ENCODE data around the gene PKNOX2.

The PKNOX2 gene

GRCh38 chr11:125364121-125364826 is 199.7 kb downstream of the PKNOX2 start:
- no peak for TF ChIP-seq POLR2AphosphoS5 (IDR thresholded peaks at IDR 0.05; ENCODE audit: low read depth, low read length)
- TF ChIP-seq TAF1 (IDR thresholded peaks at IDR 0.05; ENCODE audit: borderline replicate concordance, insufficient read depth, low read length), result no peak
- no peak for TF ChIP-seq FOXP2 (optimal IDR thresholded peaks at IDR 0.05; ENCODE audit: borderline replicate concordance, extremely low read depth, extremely low read length, insufficient read depth)

- TF ChIP-seq TAF1 (IDR thresholded peaks at IDR 0.05; ENCODE audit: borderline replicate concordance, insufficient read depth, low read length), result no peak
- no peak for TF ChIP-seq POLR2AphosphoS5 (IDR thresholded peaks at IDR 0.05; ENCODE audit: low read depth, low read length)
- TF ChIP-seq REST (IDR thresholded peaks at IDR 0.05; ENCODE audit: insufficient read depth in 1 of 2, low read depth in 2 of 2, low read length in 2 of 2), result no peak
- TF ChIP-seq FOXP2 (optimal IDR thresholded peaks at IDR 0.05; ENCODE audit: borderline replicate concordance, extremely low read depth, extremely low read length, insufficient read depth), result no peak
- no peak for TF ChIP-seq SIN3A (IDR thresholded peaks at IDR 0.05; ENCODE audit: borderline replicate concordance, insufficient read depth, low read length)
These were observed 200.8 kb downstream of the PKNOX2 start for GRCh38 chr11:125365196-125365931.

GRCh38 chr11:125367710-125368109 is 203.2 kb downstream of the PKNOX2 start:
- TF ChIP-seq REST (IDR thresholded peaks at IDR 0.05; ENCODE audit: insufficient read depth in 1 of 2, low read depth in 2 of 2, low read length in 2 of 2) (no peak), TAF1 (IDR thresholded peaks at IDR 0.05; ENCODE audit: borderline replicate concordance, insufficient read depth, low read length) (no peak), SIN3A (IDR thresholded peaks at IDR 0.05; ENCODE audit: borderline replicate concordance, insufficient read depth, low read length) (no peak), POLR2AphosphoS5 (IDR thresholded peaks at IDR 0.05; ENCODE audit: low read depth, low read length) (no peak), FOXP2 (optimal IDR thresholded peaks at IDR 0.05; ENCODE audit: borderline replicate concordance, extremely low read depth, extremely low read length, insufficient read depth) (no peak)

- TF ChIP-seq POLR2AphosphoS5 (IDR thresholded peaks at IDR 0.05; ENCODE audit: low read depth, low read length) (no peak), FOXP2 (optimal IDR thresholded peaks at IDR 0.05; ENCODE audit: borderline replicate concordance, extremely low read depth, extremely low read length, insufficient read depth) (no peak), SIN3A (IDR thresholded peaks at IDR 0.05; ENCODE audit: borderline replicate concordance, insufficient read depth, low read length) (no peak), TAF1 (IDR thresholded peaks at IDR 0.05; ENCODE audit: borderline replicate concordance, insufficient read depth, low read length) (no peak), REST (IDR thresholded peaks at IDR 0.05; ENCODE audit: insufficient read depth in 1 of 2, low read depth in 2 of 2, low read length in 2 of 2) (no peak)
These were observed 204.2 kb downstream of the PKNOX2 start for GRCh38 chr11:125368757-125369156.

- TF ChIP-seq POLR2AphosphoS5 (IDR thresholded peaks at IDR 0.05; ENCODE audit: low read depth, low read length), result no peak
- TF ChIP-seq FOXP2 (optimal IDR thresholded peaks at IDR 0.05; ENCODE audit: borderline replicate concordance, extremely low read depth, extremely low read length, insufficient read depth), result no peak
- no peak for TF ChIP-seq SIN3A (IDR thresholded peaks at IDR 0.05; ENCODE audit: borderline replicate concordance, insufficient read depth, low read length)
These were observed 205.3 kb downstream of the PKNOX2 start for GRCh38 chr11:125369808-125370207.
